ENCODE data around the gene GID8.
A peak's percentile ranks its signal among the peaks of the same experiment; 100 is the strongest.

GID8 gene

GRCh38 chr20:62938105-62938888 lies at the start of gene GID8:
TSS of gene GID8 (plus strand) at chr20:62938147. CDS start at chr20:62941503, 3,356 bp downstream.
- no peak for DNase-seq (ENCODE audit: low read depth, low spot score)

GRCh38 chr20:62888406-62888805 lies 49.5 kb upstream of the GID8 start:
- DNase-seq (ENCODE audit: low read depth, low spot score), result no peak

GRCh38 chr20:62888910-62889309 lies 49.0 kb upstream of the GID8 start:
- DNase-seq (ENCODE audit: low read depth, low spot score), result no peak

DNA sequence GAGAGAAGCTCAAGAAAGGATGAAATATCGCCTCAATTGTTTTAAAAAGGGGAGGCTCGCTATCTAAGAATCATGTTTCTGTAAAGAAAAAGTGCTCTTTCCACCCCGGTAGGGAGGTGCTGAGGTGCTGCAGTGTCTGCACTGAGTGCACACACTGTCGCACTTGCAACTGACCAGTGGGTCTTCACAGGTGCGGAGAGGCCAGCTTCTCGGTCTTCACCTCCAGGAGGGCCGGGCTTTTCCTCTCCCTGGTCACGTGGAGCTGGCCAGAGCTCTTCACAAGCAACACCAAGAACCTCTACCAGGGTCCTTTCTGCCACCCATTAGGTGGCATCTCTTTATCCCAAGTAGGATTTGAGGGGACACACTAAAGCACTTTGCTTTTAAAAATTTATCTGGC lies 48.5 kb upstream of the GID8 start:
- no peak for DNase-seq (ENCODE audit: low read depth, low spot score)

DNA sequence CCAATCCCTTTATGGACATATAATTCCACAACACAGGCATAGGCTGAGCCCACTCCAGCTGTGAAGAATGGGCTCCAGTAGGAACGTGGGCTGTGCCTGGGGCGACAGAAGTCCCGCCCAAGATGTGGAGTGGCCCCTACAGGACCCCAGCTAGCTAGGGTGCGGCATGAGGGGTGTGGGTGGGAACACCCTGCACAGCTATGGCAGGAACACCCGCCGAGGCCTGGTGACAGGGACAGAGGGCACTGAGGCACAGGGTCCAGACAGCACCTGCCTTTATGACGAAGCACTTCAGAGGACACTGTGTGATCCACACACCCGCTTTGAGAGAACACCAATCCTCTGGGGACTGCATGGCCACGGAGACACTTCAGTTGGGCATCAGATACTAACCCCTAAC lies 48.1 kb upstream of the GID8 start:
- DNase-seq (ENCODE audit: low read depth, low spot score), result no peak

GRCh38 chr20:62890444-62890843 lies 47.5 kb upstream of the GID8 start:
- no peak for DNase-seq (ENCODE audit: low read depth, low spot score)

DNA sequence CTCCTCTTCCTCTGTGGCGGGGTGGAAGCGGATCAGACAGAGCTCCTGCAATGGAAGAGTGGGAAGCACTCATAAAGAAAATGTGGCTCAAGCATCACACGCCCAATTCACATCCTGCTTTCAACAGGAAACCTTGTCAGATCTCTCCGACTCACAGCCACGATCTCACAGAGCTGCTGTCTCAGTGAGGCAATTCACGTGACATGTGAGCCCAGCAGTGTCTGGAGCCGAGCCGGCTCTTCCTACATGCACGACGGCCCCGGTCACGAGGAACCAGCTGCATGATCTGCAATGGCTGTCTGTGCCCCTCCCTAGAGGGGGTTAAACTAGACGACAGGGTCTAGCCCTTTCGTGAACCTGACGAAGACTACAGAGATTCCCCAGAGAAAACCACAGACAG lies 46.8 kb upstream of the GID8 start:
- no peak for DNase-seq (ENCODE audit: low read depth, low spot score)

DNA sequence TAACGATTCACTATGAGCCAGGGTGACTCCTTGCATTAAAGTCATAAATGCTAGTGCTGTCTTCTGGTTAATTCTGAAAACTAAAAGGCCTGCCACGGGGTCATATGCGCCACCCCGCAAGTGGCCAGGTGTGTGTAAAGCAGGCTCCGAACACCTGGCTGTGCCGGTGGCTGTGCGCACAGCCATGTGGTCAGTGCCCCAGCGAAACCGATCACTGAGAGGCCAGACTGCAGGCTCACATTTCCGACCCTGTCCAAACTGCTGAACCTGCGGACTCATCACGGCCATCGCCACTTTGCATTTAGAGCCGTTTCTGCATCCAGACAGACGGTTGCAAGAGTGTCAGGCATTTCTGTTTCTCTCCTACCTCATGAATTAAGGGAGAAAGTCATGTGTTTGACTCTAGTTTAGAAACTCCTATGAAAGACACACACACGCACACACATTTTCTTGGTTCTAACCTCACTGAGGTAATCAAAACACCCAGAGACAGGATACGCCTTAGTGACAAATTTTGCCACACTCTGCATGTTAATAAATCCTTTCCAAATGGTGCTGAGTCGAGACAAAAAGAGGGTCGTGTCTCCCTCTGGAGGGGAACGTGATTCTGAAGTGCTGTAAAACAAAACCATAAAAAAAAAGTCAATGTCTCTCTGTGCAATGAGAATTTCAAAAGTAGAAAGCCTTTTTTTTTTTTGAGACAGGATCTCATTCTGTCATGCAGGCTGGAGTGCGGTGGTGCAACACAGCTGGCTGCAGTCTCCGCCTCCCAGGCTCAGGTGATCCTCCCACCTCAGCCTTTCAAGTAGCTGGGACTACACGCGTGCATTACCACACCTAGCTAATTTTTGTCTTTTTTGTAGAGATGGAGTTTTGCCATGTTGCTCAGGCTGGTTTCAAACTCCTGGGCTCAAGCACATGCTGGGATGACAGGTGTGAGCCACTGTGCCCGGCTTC lies 45.3 kb upstream of the GID8 start:
- DNase-seq (ENCODE audit: low read depth, low spot score), result no peak

GRCh38 chr20:62893700-62894099 lies 44.2 kb upstream of the GID8 start:
- no peak for DNase-seq (ENCODE audit: low read depth, low spot score)

DNA sequence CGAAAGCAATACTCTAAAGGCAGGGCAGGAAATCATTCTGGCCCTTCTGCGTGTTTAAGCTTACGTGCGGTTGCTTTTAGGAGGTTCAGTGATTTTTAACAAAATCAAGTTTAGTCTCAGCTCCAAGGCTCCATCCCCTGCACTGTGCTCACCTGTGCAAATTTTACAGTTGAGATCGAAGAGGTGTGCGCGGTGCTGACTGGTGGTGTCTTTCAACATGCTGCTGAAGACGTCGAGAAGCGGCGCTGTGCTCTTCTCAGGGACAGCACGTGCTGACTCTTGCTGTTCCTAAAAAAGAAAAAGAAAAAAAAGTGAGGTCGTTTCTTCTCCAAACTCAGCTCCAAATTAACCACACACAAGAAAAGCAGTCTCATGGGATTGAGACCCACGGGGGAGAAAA lies 43.7 kb upstream of the GID8 start:
- DNase-seq (ENCODE audit: low read depth, low spot score), result no peak

- no peak for DNase-seq (ENCODE audit: low read depth, low spot score)
Observed at GRCh38 chr20:62895539-62895938, 42.4 kb upstream of the GID8 start.

DNA sequence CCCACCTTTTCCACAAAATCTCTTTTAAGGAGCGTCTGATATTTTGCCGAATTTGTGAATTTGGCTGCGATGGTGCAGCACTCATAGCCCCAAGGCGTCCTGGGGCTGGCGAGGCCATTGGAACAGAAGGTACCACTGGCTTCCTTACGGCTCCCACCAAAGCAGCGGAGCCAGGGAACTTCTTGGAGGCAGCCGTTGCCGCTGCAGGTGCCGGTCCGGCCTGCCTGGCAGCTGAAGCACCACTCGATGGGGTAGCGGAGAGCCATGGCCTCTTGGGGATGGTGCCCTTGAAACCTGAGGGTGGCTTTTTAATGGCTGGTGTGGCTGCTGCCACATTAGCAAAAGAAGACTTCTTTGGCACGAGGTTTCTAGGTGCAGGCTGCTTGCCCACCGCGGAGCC lies 41.4 kb upstream of the GID8 start:
- no peak for DNase-seq (ENCODE audit: low read depth, low spot score)

DNA sequence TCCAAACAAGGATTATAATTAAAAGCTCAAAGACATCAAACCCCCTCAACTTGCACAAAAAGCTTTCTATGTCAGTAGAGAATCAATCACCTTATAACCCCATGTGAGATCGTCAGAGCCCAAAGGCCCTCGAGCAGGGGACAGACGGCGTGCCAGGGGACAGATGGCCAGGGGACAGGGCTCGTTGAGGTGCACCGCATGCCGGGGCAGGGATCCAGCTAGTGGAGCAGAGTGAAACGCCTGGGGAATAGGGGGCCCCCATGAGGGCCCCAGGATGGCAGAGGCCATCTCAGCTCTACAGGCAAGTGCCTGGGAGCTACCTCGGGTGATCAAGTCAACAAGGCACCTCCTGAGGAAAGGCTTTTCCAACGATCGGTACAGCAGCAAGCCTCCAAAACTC lies 40.3 kb upstream of the GID8 start:
- DNase-seq (ENCODE audit: low read depth, low spot score), result no peak

GRCh38 chr20:62898093-62898964 lies 39.6 kb upstream of the GID8 start:
- DNase-seq (ENCODE audit: low read depth, low spot score), result no peak

DNA sequence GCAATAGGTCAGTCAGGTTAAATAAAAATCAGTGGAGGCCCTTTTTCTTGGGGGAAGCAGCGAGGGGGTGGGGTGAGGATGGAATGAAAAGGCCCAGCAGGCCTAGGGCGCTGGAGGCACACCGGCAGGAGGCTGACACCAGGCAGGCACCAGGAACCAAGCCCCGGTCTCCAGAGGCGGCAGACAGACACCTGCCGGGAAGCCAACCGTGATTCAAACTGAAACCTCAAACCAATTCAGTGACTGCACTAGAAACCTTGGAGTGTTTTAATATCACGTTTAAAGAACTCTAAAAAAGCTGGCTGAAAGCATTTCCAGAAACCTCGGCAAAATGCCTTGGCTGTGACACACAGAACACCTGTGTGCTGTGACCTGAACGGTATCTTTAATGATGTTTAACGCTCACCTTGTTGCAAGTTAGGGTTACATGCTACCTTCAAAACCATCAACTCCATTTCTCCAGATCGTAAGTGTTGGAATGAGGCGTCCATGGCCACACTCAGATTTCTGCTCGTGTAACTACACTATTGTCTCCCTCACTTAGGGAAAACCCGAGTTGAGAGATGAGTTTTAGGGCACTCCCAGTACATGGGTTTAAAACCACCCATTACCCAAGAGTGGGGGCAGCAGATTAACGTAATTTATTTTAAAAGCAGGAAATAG lies 38.8 kb upstream of the GID8 start:
- no peak for DNase-seq (ENCODE audit: low read depth, low spot score)

GRCh38 chr20:62899633-62900051 lies 38.3 kb upstream of the GID8 start:
- no peak for DNase-seq (ENCODE audit: low read depth, low spot score)

DNA sequence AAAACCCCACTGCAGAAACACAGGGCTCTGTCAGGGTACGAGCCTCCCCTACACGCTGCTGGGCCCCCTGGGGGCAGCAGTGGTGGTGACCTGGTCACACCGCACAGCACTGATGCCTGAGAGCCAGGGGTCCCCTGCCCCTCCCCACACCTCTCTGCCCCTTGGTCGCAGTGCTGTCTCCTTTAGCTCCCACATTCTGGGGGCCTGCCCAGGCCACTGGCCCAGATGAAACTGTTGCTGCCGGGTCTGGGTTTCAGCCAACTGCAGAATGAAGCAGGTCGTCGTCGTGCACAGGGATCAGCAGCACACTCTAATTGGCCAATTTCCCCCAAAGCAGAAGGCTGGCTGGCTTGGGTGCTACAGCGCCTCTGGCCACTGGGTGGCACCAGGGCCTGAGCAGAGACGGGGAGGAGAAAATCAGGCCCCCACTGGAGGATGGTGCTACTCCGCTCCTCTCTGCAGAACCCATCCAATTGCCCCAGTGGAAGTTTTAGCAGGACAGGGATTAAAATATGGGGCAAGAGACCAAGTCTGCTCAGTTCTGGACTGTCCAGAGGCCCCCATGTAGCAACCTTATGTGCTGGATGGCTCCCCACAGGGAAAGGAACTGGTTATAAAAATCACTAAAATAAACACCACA lies 37.8 kb upstream of the GID8 start:
- DNase-seq (ENCODE audit: low read depth, low spot score), result peak; percentile 51

GRCh38 chr20:62900692-62901584 lies 37.0 kb upstream of the GID8 start:
- no peak for DNase-seq (ENCODE audit: low read depth, low spot score)

DNA sequence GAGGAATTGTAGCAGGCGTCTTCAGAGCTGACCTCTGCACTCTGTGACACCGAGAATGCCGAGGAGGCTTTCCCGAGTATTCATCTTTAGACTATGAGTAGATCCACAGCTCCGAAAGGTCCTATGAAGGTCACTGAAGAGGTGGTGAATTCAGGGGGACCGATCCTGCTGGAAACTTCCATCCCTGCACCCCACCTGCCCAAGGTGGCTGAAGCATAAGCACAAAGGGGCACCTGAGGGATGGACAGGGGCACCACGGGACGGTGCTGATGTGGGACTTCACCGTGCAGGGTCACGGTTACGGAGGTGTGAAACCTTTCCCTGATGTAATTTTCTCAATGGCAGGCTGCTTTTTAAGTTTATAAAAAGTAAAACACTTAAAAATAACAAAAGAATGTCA lies 36.1 kb upstream of the GID8 start:
- DNase-seq (ENCODE audit: low read depth, low spot score), result no peak

Data from activated naive CD8-positive, alpha-beta T cell treated with anti-CD3 and anti-CD28 coated beads, Interleukin-2, amount 50 U/mL, for 16 hours (primary cell).